Measurements from ENCODE around the gene CTBP2.

Gene CTBP2

DNA sequence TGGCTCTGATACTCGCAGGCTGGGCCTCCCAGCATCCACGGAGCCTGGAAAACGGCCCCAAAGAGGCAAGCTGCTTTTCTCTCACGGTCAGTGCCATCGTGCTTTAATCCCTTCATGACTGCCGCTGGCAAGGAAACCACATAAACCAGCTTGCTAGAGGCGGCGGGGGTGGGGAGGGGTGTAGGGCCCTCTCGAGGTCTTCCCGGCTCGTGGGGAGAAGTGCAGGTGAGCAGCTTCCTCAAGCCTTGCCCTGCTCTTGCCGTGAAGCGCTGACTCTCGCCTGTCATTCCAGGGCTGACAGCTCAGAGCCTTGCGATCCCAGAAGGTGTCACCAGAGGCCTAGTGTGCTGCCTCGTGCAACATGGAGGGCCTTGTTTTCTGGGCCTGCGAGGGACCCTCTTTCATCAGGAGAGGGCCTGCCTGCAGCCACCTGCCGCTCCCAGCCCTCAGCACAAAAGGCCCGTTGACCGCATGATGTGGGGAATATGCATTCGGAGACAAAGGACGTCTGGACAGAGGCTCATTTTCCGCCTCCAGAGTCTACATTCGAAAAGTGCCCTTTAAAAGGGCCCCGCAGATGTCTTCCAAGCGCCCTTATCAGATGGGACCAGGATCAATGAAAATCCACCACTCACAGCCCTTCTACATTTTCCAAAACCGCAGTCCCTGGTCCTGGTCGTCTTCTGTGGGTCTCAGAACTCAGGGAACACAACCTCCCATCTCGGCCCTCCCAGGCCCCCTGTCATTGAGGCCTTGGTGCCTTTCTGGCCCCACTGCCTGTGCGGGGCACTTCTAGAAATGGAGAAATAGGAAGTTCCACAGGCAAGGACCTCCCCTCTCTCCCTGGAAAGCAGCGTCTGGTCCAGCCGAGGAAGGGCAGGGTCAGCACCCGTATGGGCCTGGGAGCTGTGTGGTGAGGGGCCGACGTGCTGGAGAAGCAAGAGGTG lies 159.7 kb downstream of the CTBP2 start:
- TF ChIP-seq, protein P1, sequence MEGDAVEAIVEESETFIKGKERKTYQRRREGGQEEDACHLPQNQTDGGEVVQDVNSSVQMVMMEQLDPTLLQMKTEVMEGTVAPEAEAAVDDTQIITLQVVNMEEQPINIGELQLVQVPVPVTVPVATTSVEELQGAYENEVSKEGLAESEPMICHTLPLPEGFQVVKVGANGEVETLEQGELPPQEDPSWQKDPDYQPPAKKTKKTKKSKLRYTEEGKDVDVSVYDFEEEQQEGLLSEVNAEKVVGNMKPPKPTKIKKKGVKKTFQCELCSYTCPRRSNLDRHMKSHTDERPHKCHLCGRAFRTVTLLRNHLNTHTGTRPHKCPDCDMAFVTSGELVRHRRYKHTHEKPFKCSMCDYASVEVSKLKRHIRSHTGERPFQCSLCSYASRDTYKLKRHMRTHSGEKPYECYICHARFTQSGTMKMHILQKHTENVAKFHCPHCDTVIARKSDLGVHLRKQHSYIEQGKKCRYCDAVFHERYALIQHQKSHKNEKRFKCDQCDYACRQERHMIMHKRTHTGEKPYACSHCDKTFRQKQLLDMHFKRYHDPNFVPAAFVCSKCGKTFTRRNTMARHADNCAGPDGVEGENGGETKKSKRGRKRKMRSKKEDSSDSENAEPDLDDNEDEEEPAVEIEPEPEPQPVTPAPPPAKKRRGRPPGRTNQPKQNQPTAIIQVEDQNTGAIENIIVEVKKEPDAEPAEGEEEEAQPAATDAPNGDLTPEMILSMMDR (conservative IDR thresholded peaks at IDR 0.05; ENCODE audit: control insufficient read depth, insufficient read depth, low read depth, low read length), result no peak
- H3K4me3 ChIP-seq (ENCODE audit: control insufficient read depth, low read depth, low read length), result no peak overlapping the region
- DNase-seq (ENCODE audit: low read depth), result no peak

DNA sequence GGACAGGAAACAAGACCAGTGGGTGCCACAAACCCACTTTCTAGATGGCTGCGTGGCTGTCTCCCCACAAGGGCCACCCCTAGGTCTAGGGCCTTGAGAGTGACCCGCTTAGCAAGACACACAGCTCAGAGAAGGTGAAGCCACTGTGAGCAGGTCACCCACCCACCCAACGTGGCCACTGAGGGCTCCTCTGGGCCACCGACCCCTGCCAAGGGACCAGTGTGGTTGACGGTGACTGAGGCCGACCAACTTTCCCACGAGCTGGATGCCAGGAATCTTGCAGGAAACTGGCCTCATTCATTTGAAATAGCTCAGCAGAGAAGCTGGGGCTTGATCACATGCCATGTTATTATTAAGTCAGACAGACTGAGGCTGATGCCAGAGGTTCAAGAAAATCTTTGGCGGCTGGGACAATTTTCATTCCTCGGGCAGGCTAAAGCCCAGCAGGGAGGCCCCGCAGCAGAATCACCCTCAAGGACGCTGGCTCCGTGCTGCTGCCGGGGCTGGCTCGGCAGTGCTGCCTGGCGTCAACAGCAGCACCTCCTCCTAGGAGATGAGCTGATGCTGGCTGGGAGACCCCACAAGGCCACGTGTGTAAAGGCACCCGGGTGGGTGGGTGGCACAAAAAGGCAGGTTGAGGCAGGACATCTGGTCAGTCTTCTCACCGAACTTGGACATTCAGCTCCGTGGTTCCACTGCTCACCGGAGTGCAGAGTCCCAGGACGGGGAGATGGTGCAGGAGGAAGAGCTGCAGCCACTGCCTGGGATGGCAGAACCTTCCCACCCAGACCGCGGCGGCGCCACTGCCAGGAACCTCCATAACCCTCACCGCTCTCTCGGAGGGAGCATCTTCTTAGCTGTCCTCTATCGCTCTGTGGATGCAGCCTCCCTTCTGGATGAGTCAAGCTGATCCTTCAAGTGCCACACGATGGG lies 160.7 kb downstream of the CTBP2 start:
- no peak overlapping the region for H3K4me3 ChIP-seq (ENCODE audit: control insufficient read depth, low read depth, low read length)
- TF ChIP-seq, protein P1 (conservative IDR thresholded peaks at IDR 0.05; ENCODE audit: control insufficient read depth, insufficient read depth, low read depth, low read length), result no peak
- peak; percentile 61 for DNase-seq (ENCODE audit: low read depth)

DNA sequence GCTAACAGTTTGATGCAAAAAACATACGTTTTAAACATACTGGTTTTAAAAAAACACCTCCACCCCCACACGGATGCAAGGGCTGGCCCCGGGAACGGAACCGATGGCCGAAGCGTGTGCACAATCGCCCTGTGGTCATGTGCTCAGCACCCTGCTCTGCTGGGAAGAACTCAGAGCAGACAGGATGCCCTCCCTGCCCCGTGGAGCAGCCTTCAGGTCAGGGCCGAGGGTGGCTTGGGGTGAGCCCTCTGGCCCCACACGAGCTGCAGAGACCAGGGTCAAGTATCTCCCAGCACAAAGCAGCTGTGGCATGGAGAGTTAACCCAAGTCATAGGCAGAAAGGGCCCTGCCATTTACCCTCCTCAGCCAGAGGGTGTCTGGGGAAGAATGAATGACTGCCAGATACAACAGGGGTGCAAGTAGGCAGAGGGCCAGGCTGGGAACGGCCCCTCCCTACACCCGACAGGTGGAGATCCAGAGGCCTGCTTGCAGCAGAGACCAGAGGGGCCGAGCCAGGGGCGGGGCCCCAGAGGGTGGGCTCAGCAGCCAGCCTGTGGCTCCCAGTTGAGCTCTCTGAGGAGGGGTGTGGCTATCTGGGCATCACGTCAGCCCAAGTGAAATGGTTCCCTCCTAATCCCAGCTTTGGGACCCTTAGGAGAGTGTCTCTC lies 161.6 kb downstream of the CTBP2 start:
- TF ChIP-seq, protein P1 (conservative IDR thresholded peaks at IDR 0.05; ENCODE audit: control insufficient read depth, insufficient read depth, low read depth, low read length), result no peak
- no peak for DNase-seq (ENCODE audit: low read depth)
- H3K4me3 ChIP-seq (ENCODE audit: control insufficient read depth, low read depth, low read length), result no peak overlapping the region

DNA sequence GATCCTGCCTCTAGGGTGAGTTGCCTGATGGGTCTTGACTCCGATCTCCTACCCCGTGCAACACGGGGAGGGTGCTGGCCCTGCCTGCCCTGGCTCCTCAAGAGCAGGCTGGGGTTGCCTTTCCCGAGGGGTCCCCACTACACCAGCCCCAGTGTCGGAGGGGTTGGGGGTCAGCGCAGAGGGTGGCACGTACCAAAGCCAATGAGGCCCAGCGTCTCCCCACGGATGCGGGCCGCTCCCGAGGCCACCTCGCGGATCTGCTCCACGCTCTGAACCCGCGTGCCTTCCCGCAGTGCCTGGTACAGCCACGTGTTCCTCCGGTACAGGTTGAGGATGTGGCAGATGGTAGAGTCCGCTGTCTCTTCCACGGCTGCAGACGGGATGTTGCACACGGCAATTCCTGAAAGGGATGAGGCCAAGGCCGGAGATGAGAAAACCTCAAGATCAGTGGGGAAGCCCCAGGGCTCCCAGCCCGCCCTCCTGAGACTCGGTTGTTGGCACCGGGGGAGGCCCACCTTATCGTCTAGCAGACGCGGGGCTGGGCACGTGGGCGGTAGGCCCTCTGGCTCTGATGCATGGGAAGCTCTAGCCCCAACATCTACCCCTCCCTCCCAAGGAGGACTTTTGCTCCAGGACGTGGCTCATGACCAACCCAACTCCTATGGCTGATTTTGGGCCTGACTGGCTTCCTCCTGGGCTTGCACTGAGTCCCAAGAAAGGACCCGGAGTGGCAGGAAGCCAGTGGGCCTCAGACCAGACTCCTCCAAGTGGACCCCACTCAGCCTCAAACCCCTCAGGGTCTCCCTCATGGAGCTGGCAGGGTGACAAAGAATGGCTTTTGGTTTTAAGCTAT lies 162.4 kb downstream of the CTBP2 start:
- no peak overlapping the region for H3K4me3 ChIP-seq (ENCODE audit: control insufficient read depth, low read depth, low read length)
- TF ChIP-seq, protein P1 (conservative IDR thresholded peaks at IDR 0.05; ENCODE audit: control insufficient read depth, insufficient read depth, low read depth, low read length), result no peak
- DNase-seq (ENCODE audit: low read depth), result no peak

GRCh38 chr10:124997306-124997705 lies 163.1 kb downstream of the CTBP2 start:
- TF ChIP-seq, protein P1 (conservative IDR thresholded peaks at IDR 0.05; ENCODE audit: control insufficient read depth, insufficient read depth, low read depth, low read length), result no peak
- no peak overlapping the region for H3K4me3 ChIP-seq (ENCODE audit: control insufficient read depth, low read depth, low read length)
- no peak for DNase-seq (ENCODE audit: low read depth)

All from fibroblast of mammary gland (primary cell).